ENCODE results near the gene FBXO24.

The FBXO24 gene

GRCh38 chr7:100575206-100575631 is 10.9 kb upstream of the FBXO24 start:
- DNase-seq: no peak

GRCh38 chr7:100575746-100576383 is 10.3 kb upstream of the FBXO24 start:
- DNase-seq: no peak

GRCh38 chr7:100576384-100576993 is 9.6 kb upstream of the FBXO24 start:
- no peak for DNase-seq

- no peak for DNase-seq
Measured at GRCh38 chr7:100577103-100577502, 9.0 kb upstream of the FBXO24 start.

GRCh38 chr7:100577507-100577906 is 8.6 kb upstream of the FBXO24 start:
- DNase-seq: no peak

GRCh38 chr7:100578246-100579183 is 7.6 kb upstream of the FBXO24 start:
- DNase-seq: no peak

GRCh38 chr7:100580466-100581283 is 5.5 kb upstream of the FBXO24 start:
- no peak for DNase-seq

GRCh38 chr7:100582041-100582579 is 4.0 kb upstream of the FBXO24 start:
- DNase-seq: peak; percentile 15

- DNase-seq: no peak
Measured at GRCh38 chr7:100582650-100583049, 3.5 kb upstream of the FBXO24 start.

- DNase-seq: no peak
Measured at GRCh38 chr7:100583132-100584053, 2.7 kb upstream of the FBXO24 start.

GRCh38 chr7:100584054-100584682 is 2.0 kb upstream of the FBXO24 start:
- DNase-seq: no peak

- DNase-seq: peak; percentile 33
Measured at GRCh38 chr7:100584683-100585510, 1.2 kb upstream of the FBXO24 start.

- peak; percentile 70 for DNase-seq
Measured at GRCh38 chr7:100585511-100586265, 440 bp upstream of the FBXO24 start, which contains the start of gene LRCH4. TSS of gene LRCH4 (minus strand) at chr7:100586129. CDS start at chr7:100586100, 29 bp downstream.

- no peak for DNase-seq
Measured at GRCh38 chr7:100588438-100588837, 2.3 kb downstream of the FBXO24 start.

- DNase-seq: no peak
Measured at GRCh38 chr7:100589341-100589947, 3.3 kb downstream of the FBXO24 start.

- no peak for DNase-seq
Measured at GRCh38 chr7:100590077-100590737, 4.1 kb downstream of the FBXO24 start.

GRCh38 chr7:100591596-100591995 is 5.5 kb downstream of the FBXO24 start:
- DNase-seq: no peak

- DNase-seq: no peak
Measured at GRCh38 chr7:100595188-100595587, 9.1 kb downstream of the FBXO24 start.
